SK-N-SH treated with all-trans-retinoic acid at 6 μM for 48 hours (cell line): ENCODE data around the gene SFT2D2.
"Not testable (repeated sequence)": the region's sequence is repeated elsewhere in the genome, so short reads cannot be mapped to it uniquely, and the experiment has no call there.

Source experiments
- ATAC-seq: fragments of 200-7000 bp; cut with Tn5 transposase; 3 replicates; pipeline ENCODE4 v1.9.1; 2020; ENCODE audit warnings: mild to moderate bottlenecking, moderate library complexity
- BACH2 ChIP-seq: fragments of 250-450 bp; sonication (Bioruptor Pico); IDR thresholded peaks from 2 replicates; pipeline ENCODE4 v1.9.0; 2021; ENCODE audit warnings: mild to moderate bottlenecking, borderline replicate concordance
- CSDC2 ChIP-seq: fragments of 250-450 bp; sonication (Bioruptor Pico); IDR thresholded peaks from 2 replicates; pipeline ENCODE4 v1.5.0; 2020; ENCODE audit warnings: mild to moderate bottlenecking, moderate library complexity
- CSRNP3 ChIP-seq: fragments of 250-450 bp; sonication (Bioruptor Pico); IDR thresholded peaks from 2 replicates; pipeline ENCODE4 v1.5.1; 2021; ENCODE audit warnings: mild to moderate bottlenecking, moderate library complexity
- GLIS3 ChIP-seq: fragments of 250-450 bp; sonication (Bioruptor Pico); IDR thresholded peaks from 2 replicates; pipeline ENCODE4 v1.5.0; 2020; ENCODE audit warnings: mild to moderate bottlenecking, moderate library complexity
- ISL1 ChIP-seq: fragments of 250-450 bp; sonication (Bioruptor Pico); IDR thresholded peaks from 2 replicates; pipeline ENCODE4 v2.1.2; 2022; ENCODE audit warnings: mild to moderate bottlenecking, moderate library complexity
- OSR1 ChIP-seq: fragments of 250-450 bp; sonication (Bioruptor Pico); IDR thresholded peaks from 2 replicates; pipeline ENCODE4 v1.8.0; 2022; ENCODE audit warnings: moderate library complexity, mild to moderate bottlenecking, inconsistent platforms
- POU6F1 ChIP-seq: fragments of 250-450 bp; sonication (Bioruptor Pico); IDR thresholded peaks from 2 replicates; pipeline ENCODE4 v1.8.0; 2021; ENCODE audit warnings: low read depth, mild to moderate bottlenecking, moderate library complexity, borderline replicate concordance
- PPARA ChIP-seq: fragments of 250-450 bp; sonication (Bioruptor Pico); IDR thresholded peaks from 2 replicates; pipeline ENCODE4 v1.5.0; 2020; ENCODE audit warnings: mild to moderate bottlenecking, borderline replicate concordance
- RARB ChIP-seq: fragments of 250-450 bp; sonication (Bioruptor Pico); IDR thresholded peaks from 2 replicates; pipeline ENCODE4 v1.8.0; 2021; ENCODE audit warnings: mild to moderate bottlenecking, moderate library complexity
- SNAI2 ChIP-seq: fragments of 250-450 bp; sonication (Bioruptor Pico); IDR thresholded peaks from 2 replicates; pipeline ENCODE4 v1.5.0; 2020; ENCODE audit warnings: mild to moderate bottlenecking, moderate library complexity
- TCF4 ChIP-seq: fragments of 250-450 bp; sonication (Bioruptor Pico); IDR thresholded peaks from 2 replicates; pipeline ENCODE4 v1.8.0; 2021; ENCODE audit warnings: mild to moderate bottlenecking, moderate library complexity, borderline replicate concordance
- TOX ChIP-seq: fragments of 250-450 bp; sonication (Bioruptor Pico); IDR thresholded peaks from 2 replicates; pipeline ENCODE4 v1.8.0; 2021; ENCODE audit warnings: mild to moderate bottlenecking, moderate library complexity, borderline replicate concordance
- ZFP3 ChIP-seq: fragments of 250-450 bp; sonication (Bioruptor Pico); IDR thresholded peaks from 2 replicates; pipeline ENCODE4 v1.5.0; 2020; ENCODE audit warnings: mild to moderate bottlenecking, moderate library complexity
- ZNF565 ChIP-seq: fragments of 450-650 bp; formaldehyde crosslinking; conservative IDR thresholded peaks from 2 replicates; pipeline ENCODE4 v1.5.0; 2020; ENCODE audit warnings: low read depth, mild to moderate bottlenecking, moderate library complexity
- ZNF8 ChIP-seq: fragments of 450-650 bp; formaldehyde crosslinking; IDR thresholded peaks from 2 replicates; pipeline ENCODE4 v1.5.0; 2020; ENCODE audit warnings: mild to moderate bottlenecking, moderate library complexity
- TF ChIP-seq, protein P1 (sequence below): fragments of 250-450 bp; sonication (Bioruptor Pico); IDR thresholded peaks from 2 replicates; pipeline ENCODE4 v1.8.0; 2020; ENCODE audit warnings: mild to moderate bottlenecking, moderate library complexity, borderline replicate concordance
- TF ChIP-seq, protein P2 (sequence below): fragments of 250-450 bp; sonication (Bioruptor Pico); IDR thresholded peaks from 2 replicates; pipeline ENCODE4 v1.5.1; 2020; ENCODE audit warnings: low read depth, mild to moderate bottlenecking, moderate library complexity

The SFT2D2 gene

DNA sequence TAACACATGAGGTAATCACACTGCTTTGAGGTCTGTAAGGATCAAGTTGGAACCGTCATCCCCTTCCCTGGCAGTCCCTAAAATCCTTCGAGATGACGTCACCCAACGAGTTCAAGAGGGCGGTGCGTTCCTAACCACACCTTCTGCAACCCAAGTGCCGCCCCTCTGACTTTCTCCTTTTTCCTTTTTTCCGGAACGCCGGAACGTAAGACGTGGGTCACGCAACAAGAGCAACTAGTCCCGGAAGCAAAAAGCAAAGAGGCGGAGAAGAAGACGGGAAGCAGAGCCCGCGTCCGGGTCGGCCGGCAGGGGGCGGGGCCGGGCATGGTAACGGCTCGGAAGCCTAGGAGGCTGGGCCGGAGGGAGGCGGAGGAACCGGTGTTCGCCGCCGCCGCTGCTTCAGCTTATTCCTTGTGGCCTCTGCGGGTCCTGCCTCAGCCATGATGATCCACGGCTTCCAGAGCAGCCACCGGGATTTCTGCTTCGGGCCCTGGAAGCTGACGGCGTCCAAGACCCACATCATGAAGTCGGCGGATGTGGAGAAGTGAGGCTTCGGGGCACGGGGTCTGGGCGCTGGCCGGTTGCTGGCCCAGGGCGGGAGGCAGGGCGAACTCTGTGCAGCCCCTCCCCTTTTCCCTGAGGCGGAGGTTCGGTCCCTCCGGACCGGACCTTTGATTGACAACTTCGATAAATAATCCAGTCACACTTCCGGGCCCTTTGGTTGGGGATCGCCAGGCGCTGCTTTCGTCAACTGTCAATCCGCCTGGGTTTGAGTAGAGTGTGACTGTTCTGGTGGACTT, 47.0 kb upstream of the SFT2D2 start, which contains the start of gene TIPRL:
Gene TIPRL, plus strand, starts transcription at position 325 of the 800 bp plus-strand sequence. Its CDS starts 116 bp downstream, at position 441.
- TF ChIP-seq RARB (CRISPR knock-in tag) (no peak), ZNF565 (CRISPR knock-in tag) (peak; percentile 91), PPARA (CRISPR knock-in tag) (0 out of 2 replicates have a peak, but pooled peaks have one; percentile 53), TOX (CRISPR knock-in tag) (peak; percentile 50; the same call in 1 of the 2 replicates), ISL1 (CRISPR knock-in tag) (no peak), OSR1 (CRISPR knock-in tag) (0 out of 2 replicates have a peak, but pooled peaks have one; percentile 27), BACH2 (CRISPR knock-in tag) (0 out of 2 replicates have a peak, but pooled peaks have one; percentile 40), CSDC2 (CRISPR knock-in tag) (no peak), POU6F1 (CRISPR knock-in tag) (peak; percentile 38; the same call in 1 of the 2 replicates)
- TF ChIP-seq, protein P1, sequence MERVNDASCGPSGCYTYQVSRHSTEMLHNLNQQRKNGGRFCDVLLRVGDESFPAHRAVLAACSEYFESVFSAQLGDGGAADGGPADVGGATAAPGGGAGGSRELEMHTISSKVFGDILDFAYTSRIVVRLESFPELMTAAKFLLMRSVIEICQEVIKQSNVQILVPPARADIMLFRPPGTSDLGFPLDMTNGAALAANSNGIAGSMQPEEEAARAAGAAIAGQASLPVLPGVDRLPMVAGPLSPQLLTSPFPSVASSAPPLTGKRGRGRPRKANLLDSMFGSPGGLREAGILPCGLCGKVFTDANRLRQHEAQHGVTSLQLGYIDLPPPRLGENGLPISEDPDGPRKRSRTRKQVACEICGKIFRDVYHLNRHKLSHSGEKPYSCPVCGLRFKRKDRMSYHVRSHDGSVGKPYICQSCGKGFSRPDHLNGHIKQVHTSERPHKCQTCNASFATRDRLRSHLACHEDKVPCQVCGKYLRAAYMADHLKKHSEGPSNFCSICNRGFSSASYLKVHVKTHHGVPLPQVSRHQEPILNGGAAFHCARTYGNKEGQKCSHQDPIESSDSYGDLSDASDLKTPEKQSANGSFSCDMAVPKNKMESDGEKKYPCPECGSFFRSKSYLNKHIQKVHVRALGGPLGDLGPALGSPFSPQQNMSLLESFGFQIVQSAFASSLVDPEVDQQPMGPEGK = no peak
- peak; percentile 96 for ATAC-seq

- TF ChIP-seq POU6F1 (CRISPR knock-in tag) (no peak), OSR1 (CRISPR knock-in tag) (no peak), SNAI2 (CRISPR knock-in tag) (no peak)
- ATAC-seq = peak; percentile 40
Observed at GRCh38 chr1:168179438-168180147, 46.2 kb upstream of the SFT2D2 start.

DNA sequence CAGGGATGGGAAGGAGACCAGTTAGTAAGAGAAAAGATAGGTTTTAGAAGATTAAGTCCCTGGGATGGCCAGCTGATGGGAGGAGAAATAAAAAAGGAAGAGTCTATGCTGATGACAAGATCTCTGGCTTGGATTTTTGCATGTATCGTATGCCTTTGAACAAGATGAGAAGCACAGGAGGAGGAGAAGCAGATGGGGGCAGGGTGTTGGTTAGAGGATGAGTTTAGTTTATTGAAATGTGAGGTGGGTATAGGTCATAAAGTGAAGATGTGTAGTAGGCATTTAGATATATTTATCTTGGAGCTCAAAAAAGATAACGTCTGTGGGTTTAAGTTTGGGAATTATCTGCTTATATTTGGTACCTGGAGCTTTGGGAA, 45.7 kb upstream of the SFT2D2 start:
- TF ChIP-seq ZNF8 (CRISPR knock-in tag) (no peak), ZNF565 (CRISPR knock-in tag) (no peak), TCF4 (CRISPR knock-in tag) (no peak), ZFP3 (CRISPR knock-in tag) (no peak), SNAI2 (CRISPR knock-in tag) (no peak), CSDC2 (CRISPR knock-in tag) (no peak), CSRNP3 (CRISPR knock-in tag) (no peak), GLIS3 (CRISPR knock-in tag) (no peak)
- TF ChIP-seq, protein P2, sequence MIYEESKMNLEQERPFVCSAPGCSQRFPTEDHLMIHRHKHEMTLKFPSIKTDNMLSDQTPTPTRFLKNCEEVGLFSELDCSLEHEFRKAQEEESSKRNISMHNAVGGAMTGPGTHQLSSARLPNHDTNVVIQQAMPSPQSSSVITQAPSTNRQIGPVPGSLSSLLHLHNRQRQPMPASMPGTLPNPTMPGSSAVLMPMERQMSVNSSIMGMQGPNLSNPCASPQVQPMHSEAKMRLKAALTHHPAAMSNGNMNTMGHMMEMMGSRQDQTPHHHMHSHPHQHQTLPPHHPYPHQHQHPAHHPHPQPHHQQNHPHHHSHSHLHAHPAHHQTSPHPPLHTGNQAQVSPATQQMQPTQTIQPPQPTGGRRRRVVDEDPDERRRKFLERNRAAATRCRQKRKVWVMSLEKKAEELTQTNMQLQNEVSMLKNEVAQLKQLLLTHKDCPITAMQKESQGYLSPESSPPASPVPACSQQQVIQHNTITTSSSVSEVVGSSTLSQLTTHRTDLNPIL (CRISPR knock-in tag) = no peak
- peak; percentile 0; the same call in 2 of the 3 replicates for ATAC-seq

GRCh38 chr1:168181063-168181720, 44.6 kb upstream of the SFT2D2 start:
- ATAC-seq = not testable (repeated sequence)
